SW 1271 (cell line): ENCODE data around the gene RPLP1.

Experiments used
- DNase-seq, 2 experiments: peaks; one replicate each; lab custom pipeline; 2025; lab: John Stamatoyannopoulos, UW

RPLP1 gene

GRCh38 chr15:69498282-69498681 lies 45.7 kb downstream of the RPLP1 start:
- DNase-seq: no peak

GRCh38 chr15:69498987-69499386 lies 46.4 kb downstream of the RPLP1 start:
- no peak for DNase-seq

DNA sequence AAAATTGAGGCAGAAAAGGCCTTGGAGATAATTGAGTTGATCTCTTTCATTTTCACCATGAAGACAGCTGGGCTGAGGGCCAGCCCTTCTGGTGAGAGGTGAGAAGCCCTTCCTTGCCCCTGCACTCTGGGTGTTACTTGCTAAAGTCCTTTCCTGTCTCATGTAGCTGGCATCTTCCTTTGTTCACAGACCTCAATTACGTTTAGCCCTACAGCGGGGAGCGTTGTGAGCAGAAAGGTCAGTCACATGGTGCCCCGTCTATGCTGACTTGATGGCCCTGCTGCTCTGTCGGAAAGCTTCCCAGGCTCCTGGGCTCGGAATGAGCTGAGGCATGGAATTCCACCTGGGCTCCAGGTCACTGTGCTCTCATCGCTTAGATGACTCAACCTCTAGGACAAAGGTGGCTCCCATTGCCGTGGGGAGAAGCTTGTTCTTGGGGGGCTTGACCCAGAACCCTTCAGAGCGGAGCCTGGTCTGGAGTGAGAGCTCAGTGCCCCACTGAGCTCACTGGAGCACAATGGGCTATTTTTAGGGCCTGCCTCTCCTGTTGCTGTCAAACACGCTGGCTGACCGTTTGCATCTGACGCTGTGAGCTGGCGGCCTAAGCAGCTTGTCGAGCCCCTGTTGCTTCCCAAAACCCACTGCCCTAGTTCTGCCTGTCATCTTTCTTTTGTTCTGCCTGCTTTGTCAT lies 47.0 kb downstream of the RPLP1 start:
- no peak for DNase-seq

DNA sequence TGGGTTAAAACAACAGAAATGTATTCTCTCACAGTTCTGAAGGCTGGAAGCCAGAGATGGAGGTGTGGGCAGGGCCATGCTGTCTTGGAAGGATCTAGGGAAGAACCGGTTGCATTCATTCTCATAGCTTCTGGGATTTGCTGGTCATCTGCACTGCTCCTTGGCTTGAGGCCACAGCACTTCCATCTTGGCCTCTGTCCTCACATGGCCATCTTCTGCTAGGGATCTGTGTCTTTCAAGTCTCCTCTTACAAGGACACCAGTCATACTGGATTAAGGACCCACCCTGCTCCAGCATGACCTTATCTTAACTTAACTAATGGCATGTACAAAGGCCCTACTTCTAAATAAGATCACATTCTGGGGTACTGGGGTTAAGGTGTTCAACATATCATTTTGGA lies 47.7 kb downstream of the RPLP1 start:
- DNase-seq: no peak

GRCh38 chr15:69501456-69501855 lies 48.8 kb downstream of the RPLP1 start:
- DNase-seq: no peak

GRCh38 chr15:69502470-69503045 lies 49.9 kb downstream of the RPLP1 start:
- DNase-seq: no peak

- no peak for DNase-seq
Measured at GRCh38 chr15:69504352-69505040, 51.9 kb downstream of the RPLP1 start.
